Smooth muscle cell (in vitro differentiated cells): ENCODE measurements around the gene TMEM190. TPM values are rescaled to one million over a fixed set of nuclear protein-coding genes. Genes with fewer than 3 reads are reported as not detected.
A peak's percentile ranks its signal among the peaks of the same experiment; 100 is the strongest.

Source experiments
- DNase-seq: peaks from one replicate; lab custom pipeline; 2025; ENCODE audit not compliant: unreplicated experiment; lab: John Stamatoyannopoulos, UW
- H2AFZ ChIP-seq: fragments of 200-600 bp; sonication (generic); 2 replicates; pipeline ENCODE4 v1.6.0; 2016; ENCODE audit warnings: antibody characterized with exemption, low read depth, mild to moderate bottlenecking
- H3F3A ChIP-seq: fragments of 200-600 bp; sonication (generic); 2 replicates; pipeline ENCODE4 v1.6.0; 2017; ENCODE audit warnings: antibody characterized with exemption, low read depth
- H3K27ac ChIP-seq: fragments of 200-600 bp; sonication (generic); 2 replicates; pipeline ENCODE4 v1.5.1; 2016; ENCODE audit warnings: low read depth, mild to moderate bottlenecking
- H3K27me3 ChIP-seq: fragments of 200-600 bp; sonication (generic); 2 replicates; pipeline ENCODE4 v1.6.1; 2016; ENCODE audit warnings: low read depth, mild to moderate bottlenecking
- H3K36me3 ChIP-seq: fragments of 200-600 bp; sonication (generic); 2 replicates; pipeline ENCODE4 v1.5.1; 2016; ENCODE audit warnings: low read depth
- H3K4me1 ChIP-seq: fragments of 200-600 bp; sonication (generic); 2 replicates; pipeline ENCODE4 v1.5.1; 2016; ENCODE audit warnings: low read depth
- H3K4me2 ChIP-seq: fragments of 200-600 bp; sonication (generic); 2 replicates; pipeline ENCODE4 v1.6.0; 2016; ENCODE audit warnings: mild to moderate bottlenecking
- H3K4me3 ChIP-seq: fragments of 200-600 bp; sonication (generic); 2 replicates; pipeline ENCODE4 v1.5.1; 2016; ENCODE audit warnings: mild to moderate bottlenecking
- H3K79me2 ChIP-seq: fragments of 200-600 bp; sonication (generic); 2 replicates; pipeline ENCODE4 v1.6.0; 2016; ENCODE audit warnings: low read depth, mild to moderate bottlenecking
- H3K9ac ChIP-seq: fragments of 200-600 bp; sonication (generic); 2 replicates; pipeline ENCODE4 v1.6.0; 2016; ENCODE audit warnings: low read depth
- H3K9me3 ChIP-seq: fragments of 200-600 bp; sonication (generic); replicated peaks from 2 replicates; pipeline ENCODE4 v1.5.1; 2016; ENCODE audit warnings: low read depth
- H4K20me1 ChIP-seq: fragments of 200-600 bp; sonication (generic); 2 replicates; pipeline ENCODE4 v1.6.0; 2016; ENCODE audit warnings: low read depth
- WGBS: methylation state at CpG from one replicate; pipeline ENCODE4 v1.1.7; 2016; ENCODE audit warnings: low lambda C conversion rate; 5-methylcytosine and 5-hydroxymethylcytosine counted together
- polyA plus RNA-seq: library from polyadenylated mRNA; unstranded; fragments of >200 nt; fragmentation: Nextera tagmentation; extraction: Ambion mirVana; gene quantifications from 2 replicates; pipeline ENCODE4 v1.2.1, GENCODE V29; 2016
- total RNA-seq: library from RNA; depleted of rRNA; stranded (reverse); fragments of >200 nt; gene quantifications from 2 replicates; pipeline ENCODE4 v1.2.3, GENCODE V29; 2014
- TF ChIP-seq, protein P1 (sequence below): fragments of 200-600 bp; sonication (generic); IDR thresholded peaks from 2 replicates; pipeline ENCODE4 v1.5.1; 2017; ENCODE audit warnings: borderline replicate concordance, mild to moderate bottlenecking, antibody characterized with exemption; ENCODE audit not compliant: insufficient read depth, poor library complexity, severe bottlenecking

TMEM190 gene
- total and polyA plus RNA-seq, 2 experiments from 2014 or later = 8.2 TPM; not detected in 1

DNA sequence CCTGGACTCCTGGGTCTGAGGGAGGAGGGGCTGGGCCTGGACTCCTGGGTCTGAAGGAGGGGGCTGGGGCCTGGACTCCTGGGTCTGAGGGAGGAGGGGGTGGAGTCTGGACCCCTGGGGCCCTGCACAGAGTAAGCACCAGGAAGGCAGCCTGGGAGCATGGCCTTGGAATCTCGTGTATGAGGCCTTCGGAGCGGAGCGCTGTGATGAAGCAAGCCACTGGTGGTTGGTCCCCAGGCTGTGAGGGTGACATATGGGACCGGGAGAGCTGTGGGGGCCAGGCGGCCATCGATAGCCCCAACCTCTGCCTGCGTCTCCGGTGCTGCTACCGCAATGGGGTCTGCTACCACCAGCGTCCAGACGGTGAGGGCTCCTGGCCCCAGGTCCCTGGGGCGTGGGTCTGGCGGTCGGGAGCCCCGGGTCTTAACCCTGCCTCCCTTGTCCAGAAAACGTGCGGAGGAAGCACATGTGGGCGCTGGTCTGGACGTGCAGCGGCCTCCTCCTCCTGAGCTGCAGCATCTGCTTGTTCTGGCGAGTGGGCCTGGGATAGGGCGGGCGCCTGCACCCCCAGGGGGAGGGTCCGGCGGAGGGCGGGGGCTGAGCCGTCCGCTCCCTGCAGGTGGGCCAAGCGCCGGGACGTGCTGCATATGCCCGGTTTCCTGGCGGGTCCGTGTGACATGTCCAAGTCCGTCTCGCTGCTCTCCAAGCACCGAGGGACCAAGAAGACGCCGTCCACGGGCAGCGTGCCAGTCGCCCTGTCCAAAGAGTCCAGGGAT, 918 bp downstream of the TMEM190 start:
- no peaks in the 10 kb centered on the region for H3F3A ChIP-seq
- H3K4me3 ChIP-seq = no peak overlapping the region
- H3K27ac ChIP-seq = no peak overlapping the region
- no peak overlapping the region for H3K9ac ChIP-seq
- WGBS = 23% methylated on average over 34 of the region's 43 CpGs
- no peaks in the 10 kb centered on the region for H3K9me3 ChIP-seq
- no peaks in the 10 kb centered on the region for H3K79me2 ChIP-seq
- no peak overlapping the region for H2AFZ ChIP-seq
- H3K36me3 ChIP-seq = no peaks in the 10 kb centered on the region
- peak overlapping the region; percentile 66 for H3K4me2 ChIP-seq
- H3K27me3 ChIP-seq = no peaks in the 10 kb centered on the region
- no peaks in the 10 kb centered on the region for H4K20me1 ChIP-seq
- TF ChIP-seq, protein P1, sequence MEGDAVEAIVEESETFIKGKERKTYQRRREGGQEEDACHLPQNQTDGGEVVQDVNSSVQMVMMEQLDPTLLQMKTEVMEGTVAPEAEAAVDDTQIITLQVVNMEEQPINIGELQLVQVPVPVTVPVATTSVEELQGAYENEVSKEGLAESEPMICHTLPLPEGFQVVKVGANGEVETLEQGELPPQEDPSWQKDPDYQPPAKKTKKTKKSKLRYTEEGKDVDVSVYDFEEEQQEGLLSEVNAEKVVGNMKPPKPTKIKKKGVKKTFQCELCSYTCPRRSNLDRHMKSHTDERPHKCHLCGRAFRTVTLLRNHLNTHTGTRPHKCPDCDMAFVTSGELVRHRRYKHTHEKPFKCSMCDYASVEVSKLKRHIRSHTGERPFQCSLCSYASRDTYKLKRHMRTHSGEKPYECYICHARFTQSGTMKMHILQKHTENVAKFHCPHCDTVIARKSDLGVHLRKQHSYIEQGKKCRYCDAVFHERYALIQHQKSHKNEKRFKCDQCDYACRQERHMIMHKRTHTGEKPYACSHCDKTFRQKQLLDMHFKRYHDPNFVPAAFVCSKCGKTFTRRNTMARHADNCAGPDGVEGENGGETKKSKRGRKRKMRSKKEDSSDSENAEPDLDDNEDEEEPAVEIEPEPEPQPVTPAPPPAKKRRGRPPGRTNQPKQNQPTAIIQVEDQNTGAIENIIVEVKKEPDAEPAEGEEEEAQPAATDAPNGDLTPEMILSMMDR = no peak
- peaks cover 37% of the 10 kb centered on the region for H3K4me1 ChIP-seq
- no peak for DNase-seq

DNA sequence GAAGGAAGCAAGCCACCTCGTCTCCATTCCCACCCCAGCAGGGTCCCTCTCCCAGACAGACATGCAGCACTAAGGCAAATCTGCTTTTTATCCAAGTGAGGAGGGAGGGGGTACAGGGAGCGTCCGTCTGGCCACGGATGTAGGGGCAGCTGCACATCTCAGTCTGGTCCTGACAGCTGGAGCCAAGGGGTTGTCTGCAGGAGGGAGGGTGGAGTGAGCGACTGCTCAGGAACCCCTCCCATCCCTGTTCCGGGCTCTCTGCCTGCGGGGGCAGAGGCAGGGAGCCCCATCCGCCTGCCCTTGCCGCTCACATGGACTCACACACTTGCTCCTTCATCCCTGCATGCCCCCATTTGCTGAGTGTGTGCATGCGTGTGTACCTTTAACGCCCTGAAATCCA, 2.5 kb downstream of the TMEM190 start:
- Histone ChIP-seq H2AFZ (no peak overlapping the region), H3K4me3 (no peak overlapping the region), H3F3A (no peaks in the 10 kb centered on the region), H3K27ac (no peak overlapping the region), H3K9ac (no peak overlapping the region), H3K27me3 (no peaks in the 10 kb centered on the region), H3K4me2 (no peak overlapping the region), H3K4me1 (peaks cover 32% of the 10 kb centered on the region), H3K9me3 (no peaks in the 10 kb centered on the region), H4K20me1 (no peaks in the 10 kb centered on the region), H3K36me3 (no peaks in the 10 kb centered on the region), H3K79me2 (no peaks in the 10 kb centered on the region)
- TF ChIP-seq, protein P1 = no peak
- no peak for DNase-seq
- 74% methylated on average over 11 of the region's 11 CpGs for WGBS

DNA sequence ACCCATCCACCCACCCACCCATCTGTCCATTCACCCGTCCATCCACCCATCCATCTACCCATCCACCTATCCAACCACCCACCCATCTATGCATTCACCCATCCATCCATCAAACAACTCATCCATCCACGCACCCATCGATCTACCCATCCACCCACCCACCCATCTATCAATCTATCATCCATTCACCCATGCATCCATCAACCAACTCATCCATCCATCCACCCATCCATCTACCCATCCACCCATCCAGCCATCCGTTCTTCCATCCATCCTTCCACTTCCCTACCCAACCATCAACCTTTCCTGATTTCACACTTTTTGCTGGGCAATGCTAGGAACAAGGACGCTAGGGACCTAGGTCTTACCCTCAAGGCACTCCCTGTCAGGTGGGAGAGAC, 5.4 kb downstream of the TMEM190 start:
- Histone ChIP-seq H3K27me3 (no peaks in the 10 kb centered on the region), H3K9ac (no peak overlapping the region), H4K20me1 (peaks cover 12% of the 10 kb centered on the region), H3K27ac (no peak overlapping the region), H2AFZ (no peak overlapping the region), H3K4me1 (peaks cover 30% of the 10 kb centered on the region), H3K9me3 (no peaks in the 10 kb centered on the region), H3K36me3 (no peaks in the 10 kb centered on the region), H3F3A (peaks cover 9% of the 10 kb centered on the region), H3K4me2 (no peak overlapping the region), H3K4me3 (no peak overlapping the region), H3K79me2 (peaks cover 12% of the 10 kb centered on the region)
- TF ChIP-seq, protein P1 = no peak
- DNase-seq = no peak
- 98% methylated on average over 4 of the region's 5 CpGs for WGBS
